Measurements from ENCODE around the gene FOSL2.

The FOSL2 gene

DNA sequence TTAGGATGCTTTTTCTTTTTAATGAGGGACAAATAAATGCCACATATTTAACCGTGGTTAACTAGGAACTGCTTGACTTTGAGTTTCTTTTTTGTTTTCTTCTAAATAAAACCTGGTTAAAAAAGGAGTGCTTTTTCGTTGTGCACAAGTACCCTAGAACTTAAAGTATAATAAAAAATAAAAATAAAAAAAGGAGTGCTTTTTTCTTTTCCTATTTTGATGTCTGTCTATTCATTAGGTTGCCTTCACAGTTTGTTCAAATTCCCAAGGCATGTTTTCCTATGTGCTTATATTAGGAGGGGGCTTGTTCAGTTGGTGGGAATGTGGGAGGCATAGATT is 4.4 kb downstream of the FOSL2 start:
- no peak for DNase-seq

DNA sequence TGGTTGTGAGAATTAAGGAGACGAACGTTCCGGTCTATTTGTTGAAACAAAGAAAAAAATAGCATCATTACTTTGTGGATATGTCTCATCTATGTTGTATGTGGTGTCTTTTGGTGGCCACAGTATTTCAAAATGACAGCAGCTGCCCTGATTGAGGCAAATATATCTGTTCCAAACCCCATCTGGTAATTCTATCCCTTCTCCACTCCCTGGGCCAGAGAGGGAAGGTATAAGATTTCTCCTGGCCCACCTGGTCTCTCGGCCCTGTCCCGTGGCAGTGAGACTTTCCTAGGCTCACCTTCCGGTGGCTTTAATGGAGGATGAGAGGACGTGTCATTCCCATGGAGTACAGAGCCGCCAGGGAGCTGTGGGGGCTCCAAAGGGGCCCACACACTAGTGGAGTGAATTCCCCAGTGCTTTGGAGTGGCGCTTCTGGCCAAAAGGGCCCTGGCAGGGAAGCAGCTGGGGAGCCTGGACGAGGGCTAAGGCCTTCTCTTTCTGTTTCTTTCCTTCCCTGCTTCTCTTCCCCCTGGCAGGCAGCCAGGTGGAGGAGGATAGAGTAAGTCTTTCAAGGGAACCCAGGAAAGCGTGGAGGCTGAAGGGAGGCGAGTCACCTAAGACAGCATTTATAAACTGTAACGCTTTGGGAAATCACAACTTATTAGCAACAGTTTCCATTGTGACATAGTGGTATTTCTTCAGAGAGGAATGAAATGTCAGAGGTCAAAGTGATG is 5.6 kb downstream of the FOSL2 start:
- DNase-seq: no peak

DNA sequence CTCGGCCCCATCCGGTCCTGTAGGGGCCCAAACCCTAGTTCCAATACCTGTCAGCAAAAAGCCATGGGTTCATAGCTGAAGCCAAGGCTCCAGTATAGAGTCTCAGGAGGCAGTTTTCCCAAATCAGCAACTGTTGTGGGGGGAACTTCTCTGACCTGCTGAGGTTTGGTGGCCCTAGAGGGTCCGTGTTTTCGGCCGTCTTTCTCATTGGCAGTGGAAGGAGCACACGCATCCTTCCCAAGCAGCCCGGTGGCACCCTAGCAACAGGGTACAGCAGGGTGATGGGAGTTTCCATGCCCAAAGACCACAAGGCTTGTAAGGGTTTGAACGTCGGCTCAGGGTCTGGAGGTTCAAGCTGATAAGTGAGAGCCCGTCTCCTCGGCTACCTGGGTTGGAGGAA is 6.6 kb downstream of the FOSL2 start:
- DNase-seq: no peak

DNA sequence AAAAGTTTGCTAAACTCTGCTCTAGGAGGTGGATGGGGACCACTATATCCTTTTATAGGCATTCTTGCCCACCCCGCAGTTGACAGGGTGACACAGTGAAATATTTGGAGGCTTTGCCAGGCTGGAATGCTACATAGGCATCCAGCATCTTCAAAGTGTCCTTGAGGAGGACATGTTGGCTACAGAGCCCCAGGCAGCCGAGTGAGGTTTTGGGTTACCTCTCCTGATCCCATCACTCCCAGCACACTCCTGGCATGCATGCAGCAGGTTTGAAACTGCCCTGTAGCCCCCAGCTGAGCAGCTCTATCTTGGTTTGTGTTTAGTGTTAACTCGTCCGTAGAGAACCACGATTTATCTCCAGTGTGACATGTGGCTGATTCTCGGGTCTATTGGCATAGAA is 7.3 kb downstream of the FOSL2 start:
- DNase-seq: no peak

DNA sequence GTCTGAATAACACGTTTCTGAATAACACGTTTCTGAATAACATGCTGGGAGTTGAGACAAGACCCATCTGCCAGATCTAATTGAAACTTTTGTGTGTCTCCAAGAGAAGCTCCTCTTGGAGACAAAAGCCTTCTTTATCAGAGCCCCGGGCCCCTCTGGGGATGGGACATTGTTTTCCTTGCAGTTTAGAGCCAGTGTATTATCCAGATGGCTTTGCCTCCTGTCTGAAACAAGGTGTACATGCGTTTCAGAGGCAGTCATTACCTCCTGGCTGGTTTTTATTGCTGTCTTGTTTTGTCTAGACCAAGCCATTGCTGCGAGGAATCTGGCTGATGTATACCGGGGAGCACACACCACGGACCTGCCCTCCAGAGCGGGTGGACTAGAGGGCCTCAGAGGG is 7.8 kb downstream of the FOSL2 start:
- DNase-seq: no peak

DNA sequence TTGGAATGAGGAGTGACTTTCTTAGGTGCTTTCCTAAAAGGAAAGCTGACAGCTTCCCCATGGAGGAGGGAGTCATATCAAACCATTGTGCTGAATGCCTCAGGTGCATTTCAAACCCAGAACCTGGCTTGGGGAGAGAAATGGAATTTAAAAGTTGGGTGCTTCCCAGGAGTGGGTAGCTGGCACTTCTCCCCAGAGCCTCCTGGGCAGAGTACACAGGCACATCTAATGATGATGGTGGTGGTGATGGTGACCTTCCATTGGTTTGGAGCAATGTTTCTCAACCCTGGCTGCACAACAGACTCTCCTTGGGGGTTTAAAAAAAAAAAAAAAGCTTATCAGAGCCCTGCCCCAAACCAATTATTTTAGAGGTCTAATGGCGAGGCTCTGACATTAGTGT is 8.3 kb downstream of the FOSL2 start:
- DNase-seq: no peak

DNA sequence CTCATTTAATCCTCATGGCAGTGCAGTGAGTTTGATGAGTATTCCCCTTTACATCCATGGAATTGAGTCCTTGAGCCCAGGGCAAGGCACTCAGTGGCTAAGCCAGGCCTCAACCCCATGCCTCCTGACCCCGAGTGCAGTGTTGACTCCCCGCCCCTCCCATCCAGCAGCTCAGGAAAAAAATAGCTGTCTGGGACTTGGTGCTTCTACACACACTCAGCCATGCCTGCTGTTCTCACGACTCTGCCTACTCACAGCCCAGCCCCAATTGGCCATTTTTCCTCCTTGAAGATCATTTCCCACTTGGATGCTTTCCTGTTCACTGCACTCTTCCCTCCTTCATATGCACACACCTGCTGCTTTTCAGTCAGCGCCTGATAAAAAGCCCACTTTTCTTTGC is 8.8 kb downstream of the FOSL2 start:
- no peak for DNase-seq

DNA sequence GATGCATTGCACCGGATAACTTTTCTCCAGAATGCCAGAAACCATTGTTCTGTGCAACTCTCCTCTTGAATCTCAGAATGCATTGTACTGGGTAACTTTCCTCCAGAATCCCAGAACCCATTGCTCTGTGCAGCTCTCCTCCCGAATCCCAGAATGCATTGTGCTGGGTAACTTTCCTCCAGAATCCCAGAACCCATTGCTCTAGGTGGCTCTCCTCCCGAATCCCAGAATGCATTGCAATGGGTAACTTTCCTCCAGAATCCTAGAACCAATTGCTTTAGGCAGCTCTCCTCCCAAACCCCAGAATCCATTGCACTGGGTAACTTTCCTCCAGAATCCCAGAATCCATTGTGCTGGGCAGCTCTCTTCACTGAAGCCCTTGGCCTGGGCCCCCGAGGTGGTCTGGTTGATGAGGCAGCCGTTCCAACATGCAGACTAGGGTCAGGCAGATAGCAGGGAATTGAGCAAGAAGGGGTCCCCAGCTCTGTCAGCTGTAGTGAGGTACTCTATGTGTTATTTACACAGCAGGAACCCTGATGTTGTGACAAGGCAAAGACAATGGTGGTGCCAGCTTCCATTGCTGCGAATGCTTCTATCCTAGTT is 9.4 kb downstream of the FOSL2 start:
- no peak for DNase-seq

DNA sequence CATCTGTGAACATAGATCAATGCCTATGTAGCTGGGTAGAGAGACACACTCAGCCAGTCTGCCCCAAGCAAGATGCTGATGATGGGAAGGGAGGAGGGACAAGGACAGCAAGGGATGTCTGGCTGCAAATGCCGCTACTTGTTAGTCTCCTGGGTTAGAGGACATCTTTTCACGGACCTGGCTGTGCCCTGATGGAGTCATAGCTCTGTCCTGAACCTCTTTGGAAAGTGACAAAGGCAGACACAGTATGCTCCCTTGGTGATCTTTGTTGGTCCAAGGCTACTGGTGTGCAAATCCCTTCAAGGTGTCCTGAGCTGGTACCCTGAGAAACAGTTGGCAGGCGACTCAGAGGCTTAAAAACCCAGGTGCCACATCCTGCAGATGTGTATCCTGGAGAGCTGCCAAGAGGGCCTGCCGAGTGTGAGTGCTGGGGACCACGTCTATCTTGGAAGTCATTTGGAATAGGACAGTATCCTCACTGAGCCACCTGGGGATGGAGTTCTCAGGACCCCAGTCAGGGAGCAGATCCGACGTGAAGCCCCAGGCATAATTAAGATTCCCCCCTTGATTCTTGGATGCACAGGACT is 10.8 kb downstream of the FOSL2 start:
- peak; percentile 46 for DNase-seq

DNA sequence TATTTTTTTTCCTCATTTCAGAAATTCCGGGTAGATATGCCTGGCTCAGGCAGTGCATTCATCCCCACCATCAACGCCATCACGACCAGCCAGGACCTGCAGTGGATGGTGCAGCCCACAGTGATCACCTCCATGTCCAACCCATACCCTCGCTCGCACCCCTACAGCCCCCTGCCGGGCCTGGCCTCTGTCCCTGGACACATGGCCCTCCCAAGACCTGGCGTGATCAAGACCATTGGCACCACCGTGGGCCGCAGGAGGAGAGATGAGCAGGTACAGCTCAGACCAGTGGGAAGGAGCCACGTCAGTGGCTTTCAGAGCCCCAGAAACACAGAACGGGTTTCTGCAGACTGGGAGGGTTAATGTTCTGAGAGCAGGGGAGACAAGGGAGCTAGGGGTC is 11.4 kb downstream of the FOSL2 start:
- no peak for DNase-seq

DNA sequence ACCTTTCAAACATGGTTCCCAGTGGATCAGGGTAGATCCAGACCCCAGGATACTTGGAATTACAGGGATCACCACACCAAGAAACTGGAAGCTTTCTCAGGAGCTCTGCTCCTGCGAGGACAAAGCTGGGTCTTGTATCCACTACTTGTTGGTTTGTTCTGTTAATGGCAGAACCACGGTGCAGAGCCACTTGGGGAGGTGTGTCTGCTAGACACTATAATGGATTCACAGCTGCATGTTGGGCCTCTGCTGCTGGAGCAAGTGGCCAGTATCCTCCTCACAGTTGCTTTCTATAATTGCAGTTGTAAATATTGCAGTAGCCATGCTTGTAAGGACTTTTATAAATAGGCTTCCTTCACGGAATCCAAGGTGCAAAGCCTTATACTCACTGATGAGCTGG is 12.9 kb downstream of the FOSL2 start:
- DNase-seq: no peak

DNA sequence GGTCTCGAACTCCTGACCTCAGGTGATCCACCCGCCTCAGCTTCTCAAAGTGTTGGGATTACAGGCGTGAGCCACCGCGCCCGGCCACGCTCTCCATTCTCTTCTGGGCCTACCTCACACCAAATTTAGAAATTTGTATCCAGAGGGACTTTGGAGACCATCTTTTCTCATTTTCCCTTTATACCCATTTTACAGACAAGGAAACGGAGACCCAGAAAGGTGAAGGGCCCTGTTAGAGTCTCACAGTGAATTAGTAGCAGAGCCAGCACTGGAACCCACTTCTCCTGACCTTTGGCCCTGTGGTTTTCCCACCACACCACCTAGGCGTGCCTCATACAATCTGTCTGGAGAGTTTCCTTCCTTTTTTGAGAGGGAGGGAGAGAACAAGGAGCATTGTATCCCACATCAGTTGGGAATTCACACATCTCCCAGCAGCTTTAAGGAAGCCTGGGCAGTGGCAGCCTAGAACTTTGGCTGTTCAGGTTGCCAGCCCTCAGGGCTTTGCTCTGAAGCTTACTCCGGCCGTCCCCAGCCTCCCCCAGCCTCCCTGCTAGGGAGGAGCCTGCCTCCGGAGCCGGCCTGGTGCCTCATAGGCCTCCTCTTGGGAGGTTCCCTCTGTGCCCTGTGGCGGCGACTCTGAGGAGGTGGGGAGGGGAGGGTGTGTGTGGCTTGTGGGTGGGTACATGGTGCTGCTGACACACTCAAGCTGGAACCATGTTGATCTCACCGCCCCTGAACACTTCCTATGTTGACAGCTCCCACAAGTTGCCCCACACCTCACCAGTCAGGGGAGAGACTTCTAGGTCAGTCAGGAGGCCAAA is 13.8 kb downstream of the FOSL2 start:
- peak; percentile 67 for DNase-seq

DNA sequence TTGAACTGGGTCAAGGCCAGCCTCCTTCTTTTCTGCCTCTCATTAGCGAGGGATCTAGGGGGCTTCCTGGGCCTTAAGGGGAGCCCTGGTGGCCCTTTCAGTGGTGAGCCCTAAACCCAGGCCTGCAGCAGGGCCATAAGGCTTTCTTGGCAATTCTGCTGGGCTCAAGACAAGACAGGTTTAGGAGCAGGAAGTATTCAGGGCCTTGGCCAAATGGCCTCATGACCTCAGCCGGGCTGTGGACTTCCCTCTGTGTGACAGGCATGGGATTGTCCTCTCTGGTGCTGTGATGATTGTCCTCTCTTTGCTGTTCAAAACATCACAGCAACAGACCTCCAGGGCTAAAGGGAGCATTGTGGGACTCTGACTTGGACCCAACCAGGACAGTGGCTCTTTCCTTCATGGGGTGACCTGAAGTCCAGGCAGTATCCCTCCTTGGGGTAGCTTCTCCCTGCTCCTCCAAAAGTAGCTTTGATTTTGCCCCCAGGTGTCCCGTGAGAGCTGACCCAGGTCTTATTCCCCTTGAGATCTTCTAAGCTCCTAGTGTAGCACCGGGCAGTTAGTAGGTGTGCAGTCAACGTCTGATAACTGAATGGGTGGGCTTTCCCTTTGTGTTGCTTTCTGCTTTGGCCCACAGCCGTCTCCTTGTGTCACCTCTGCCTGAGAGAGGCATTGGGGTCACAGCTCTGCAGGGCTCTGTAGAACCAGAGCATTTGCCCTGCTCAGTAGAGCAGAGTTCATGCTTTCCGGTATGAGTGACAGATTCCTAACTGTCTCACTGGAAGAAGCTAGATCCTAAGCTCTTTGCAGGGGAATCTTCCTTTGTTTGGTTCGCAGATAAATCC is 14.7 kb downstream of the FOSL2 start:
- no peak for DNase-seq

DNA sequence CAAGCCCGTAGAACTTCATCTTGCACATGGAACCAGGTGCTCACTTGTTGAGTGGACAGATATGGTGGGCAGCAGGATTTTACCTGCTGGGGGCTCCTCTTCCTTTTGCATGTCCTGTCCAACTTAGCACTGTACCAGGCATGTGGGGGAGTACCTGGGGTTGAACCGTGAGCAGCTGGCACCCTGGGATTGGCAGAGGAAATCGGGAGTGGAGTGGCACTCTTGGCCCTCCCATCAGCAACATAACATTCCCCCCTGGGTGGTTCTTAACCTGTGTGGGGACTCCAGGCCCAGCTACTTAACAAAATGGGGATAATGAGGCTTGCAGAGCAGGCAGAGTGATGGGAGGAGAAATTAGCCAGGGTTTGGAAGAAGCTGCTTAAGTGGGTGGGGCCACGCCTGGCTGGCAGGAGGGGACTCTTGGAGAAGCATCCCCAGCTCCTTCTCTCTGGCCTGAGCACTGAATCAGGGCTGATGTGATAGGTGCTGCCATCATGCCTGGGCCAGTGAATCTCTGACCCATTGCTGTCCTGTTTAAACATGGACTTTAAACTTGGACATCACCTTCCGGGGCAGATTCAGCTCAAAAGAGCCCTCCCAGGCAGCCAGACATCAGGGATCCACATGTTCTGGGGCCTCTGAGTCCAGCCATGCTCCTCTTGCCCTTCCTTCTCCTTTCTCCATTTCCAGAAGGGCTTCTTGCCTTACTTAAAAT is 15.5 kb downstream of the FOSL2 start:
- DNase-seq: no peak

DNA sequence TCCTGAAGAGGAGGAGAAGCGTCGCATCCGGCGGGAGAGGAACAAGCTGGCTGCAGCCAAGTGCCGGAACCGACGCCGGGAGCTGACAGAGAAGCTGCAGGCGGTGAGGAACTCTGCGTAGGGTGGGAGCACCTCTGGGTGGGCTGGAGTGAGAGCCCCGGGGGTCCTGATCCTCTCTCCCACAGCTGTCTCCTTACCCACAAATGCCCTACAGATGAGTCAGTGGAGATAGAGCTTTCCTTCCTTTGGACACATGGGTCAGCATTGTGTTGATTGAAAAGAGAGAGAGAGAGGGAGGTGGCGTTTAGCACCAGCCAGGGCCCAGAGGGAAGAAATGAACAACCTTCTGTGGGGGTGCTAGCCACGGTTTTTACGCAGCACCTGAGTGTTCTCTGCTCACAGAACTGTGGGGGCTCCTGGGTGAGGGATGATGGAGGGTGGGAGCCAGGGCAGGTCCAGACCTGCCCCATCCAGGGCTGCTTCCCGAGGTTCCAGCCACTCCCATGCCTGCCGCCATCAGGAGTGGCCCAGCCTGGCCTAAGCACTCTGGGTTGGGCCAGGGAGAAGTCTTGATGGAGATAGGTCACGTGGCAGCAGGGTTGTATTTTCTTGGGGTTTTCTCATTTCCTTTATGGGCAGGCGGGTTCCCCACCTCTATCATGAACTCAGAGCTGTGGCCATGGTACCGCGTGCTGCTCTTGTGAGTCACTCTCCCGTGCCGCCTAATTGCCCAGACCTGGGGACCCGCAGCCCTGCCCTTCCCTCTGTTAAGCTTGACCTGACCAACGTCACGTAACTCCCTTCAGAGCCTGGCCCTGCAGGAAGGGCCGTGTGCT is 16.3 kb downstream of the FOSL2 start:
- peak; percentile 76 for DNase-seq

DNA sequence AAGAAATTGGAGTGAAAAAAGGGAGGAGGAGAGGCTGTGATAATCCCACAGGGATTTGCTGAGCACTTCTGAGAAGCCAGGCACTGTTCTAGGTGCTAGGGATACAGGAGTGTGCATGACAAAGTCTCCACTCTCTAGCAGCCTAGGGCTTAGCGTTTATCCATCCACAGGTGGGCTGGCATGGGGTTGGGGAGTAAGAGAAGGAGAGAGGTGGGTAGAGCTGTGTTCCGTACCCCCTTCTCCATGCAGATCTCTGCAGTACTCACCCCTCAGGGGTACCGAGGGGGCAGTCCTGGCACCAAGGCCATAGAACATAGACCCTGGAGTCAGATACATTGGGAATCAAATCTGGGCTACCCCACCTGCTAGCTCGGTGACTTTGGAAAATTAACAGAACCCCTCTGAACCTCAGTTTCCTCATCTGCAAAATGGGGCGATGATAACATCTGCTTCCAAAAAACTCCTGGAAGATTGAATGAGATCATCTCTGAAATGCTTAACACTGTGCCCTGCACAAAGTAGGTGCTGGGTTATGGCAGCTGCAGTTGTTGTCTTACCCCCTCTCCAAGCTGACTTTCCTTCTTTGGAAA is 18.6 kb downstream of the FOSL2 start:
- DNase-seq: no peak

DNA sequence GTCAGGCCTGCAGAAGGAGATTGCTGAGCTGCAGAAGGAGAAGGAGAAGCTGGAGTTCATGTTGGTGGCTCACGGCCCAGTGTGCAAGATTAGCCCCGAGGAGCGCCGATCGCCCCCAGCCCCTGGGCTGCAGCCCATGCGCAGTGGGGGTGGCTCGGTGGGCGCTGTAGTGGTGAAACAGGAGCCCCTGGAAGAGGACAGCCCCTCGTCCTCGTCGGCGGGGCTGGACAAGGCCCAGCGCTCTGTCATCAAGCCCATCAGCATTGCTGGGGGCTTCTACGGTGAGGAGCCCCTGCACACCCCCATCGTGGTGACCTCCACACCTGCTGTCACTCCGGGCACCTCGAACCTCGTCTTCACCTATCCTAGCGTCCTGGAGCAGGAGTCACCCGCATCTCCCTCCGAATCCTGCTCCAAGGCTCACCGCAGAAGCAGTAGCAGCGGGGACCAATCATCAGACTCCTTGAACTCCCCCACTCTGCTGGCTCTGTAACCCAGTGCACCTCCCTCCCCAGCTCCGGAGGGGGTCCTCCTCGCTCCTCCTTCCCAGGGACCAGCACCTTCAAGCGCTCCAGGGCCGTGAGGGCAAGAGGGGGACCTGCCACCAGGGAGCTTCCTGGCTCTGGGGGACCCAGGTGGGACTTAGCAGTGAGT is 19.4 kb downstream of the FOSL2 start:
- no peak for DNase-seq

DNA sequence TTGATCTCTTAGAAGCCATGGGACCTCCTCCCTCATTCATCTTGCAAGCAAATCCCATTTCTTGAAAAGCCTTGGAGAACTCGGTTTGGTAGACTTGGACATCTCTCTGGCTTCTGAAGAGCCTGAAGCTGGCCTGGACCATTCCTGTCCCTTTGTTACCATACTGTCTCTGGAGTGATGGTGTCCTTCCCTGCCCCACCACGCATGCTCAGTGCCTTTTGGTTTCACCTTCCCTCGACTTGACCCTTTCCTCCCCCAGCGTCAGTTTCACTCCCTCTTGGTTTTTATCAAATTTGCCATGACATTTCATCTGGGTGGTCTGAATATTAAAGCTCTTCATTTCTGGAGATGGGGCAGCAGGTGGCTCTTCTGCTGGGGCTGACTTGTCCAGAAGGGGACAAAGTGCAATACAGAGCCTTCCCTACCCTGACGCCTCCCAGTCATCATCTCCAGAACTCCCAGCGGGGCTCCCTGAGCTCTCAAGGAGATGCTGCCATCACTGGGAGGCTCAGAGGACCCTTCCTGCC is 20.0 kb downstream of the FOSL2 start:
- DNase-seq: no peak

DNA sequence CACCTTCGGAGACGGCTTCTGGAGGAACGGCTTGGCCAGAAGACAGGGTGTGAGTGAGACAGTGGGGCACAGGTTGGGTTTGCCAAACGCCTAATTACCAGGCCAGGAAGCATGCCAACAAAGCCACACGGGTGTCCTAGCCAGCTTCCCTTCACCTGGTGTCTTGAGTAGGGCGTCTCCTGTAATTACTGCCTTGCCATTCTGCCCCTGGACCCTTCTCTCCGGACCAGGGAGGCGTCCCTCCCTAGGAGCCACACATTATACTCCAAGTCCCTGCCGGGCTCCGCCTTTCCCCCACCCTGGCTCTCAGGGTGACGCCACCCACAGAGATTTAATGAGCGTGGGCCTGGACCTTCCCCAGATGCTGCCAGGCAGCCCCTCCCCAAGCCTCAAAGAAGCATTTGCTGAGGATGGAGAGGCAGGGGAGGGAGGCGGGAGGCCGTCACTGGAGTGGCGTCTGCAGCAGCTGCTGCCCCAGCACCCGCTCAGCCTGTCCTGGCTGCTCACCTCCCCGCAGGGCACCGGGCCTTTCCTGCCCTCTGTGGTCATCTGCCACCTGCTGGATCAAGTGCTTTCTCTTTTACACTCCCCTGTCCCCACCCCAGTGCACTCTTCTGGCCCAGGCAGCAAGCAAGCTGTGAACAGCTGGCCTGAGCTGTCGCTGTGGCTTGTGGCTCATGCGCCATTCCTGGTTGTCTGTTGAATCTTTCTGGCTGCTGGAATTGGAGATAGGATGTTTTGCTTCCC is 20.7 kb downstream of the FOSL2 start:
- DNase-seq: peak; percentile 23

Data from CD4-positive, alpha-beta T cell treated with Interleukin-6 for 4 hours (primary cell).